Gastrocnemius medialis (tissue), 4 donors: Measurements from ENCODE around the gene TXNDC5. TPM values are rescaled to one million over a fixed set of nuclear protein-coding genes. Genes with fewer than 3 reads are reported as not detected.

ENCODE experiments used
- ATAC-seq, 2 donors: fragments of 150-250 bp; one replicate each; pipeline ENCODE4 v1.9.1; 2016
- DNase-seq, 2 donors: peaks; one replicate each; pipeline ENCODE4 v3.0.0-alpha.2; 2019
- H3K27ac ChIP-seq, 4 donors: fragments of 200-600 bp; sonication (generic); 1 replicate in 1 of 4; 2 replicates in 3 of 4; pipeline ENCODE4 v1.5.1; 2016 to 2018; ENCODE audit warnings: mild to moderate bottlenecking in 2 of 4, moderate library complexity in 1 of 4
- H3K27me3 ChIP-seq, 3 donors: fragments of 200-600 bp; sonication (generic) in 2 of 3; 1 replicate in 1 of 3; 2 replicates in 2 of 3; pipeline versions ENCODE4 v1.5.1 to v1.6.0; 2016 to 2019; ENCODE audit warnings: mild to moderate bottlenecking in 1 of 3, moderate library complexity in 1 of 3
- H3K36me3 ChIP-seq, 2 donors: fragments of 200-600 bp; sonication (generic) in 1 of 2; one replicate each; pipeline ENCODE4 v1.5.1; 2017 to 2018
- H3K4me1 ChIP-seq, 2 donors: fragments of 200-600 bp; sonication (generic) in 1 of 2; one replicate each; pipeline ENCODE4 v1.5.1; 2016 to 2017; ENCODE audit warnings: mild to moderate bottlenecking in 2 of 2
- H3K4me3 ChIP-seq, 4 donors: fragments of 200-600 bp; sonication (generic) in 3 of 4; 1 replicate in 1 of 4; 2 replicates in 3 of 4; pipeline ENCODE4 v1.5.1; 2016 to 2019; ENCODE audit warnings: mild to moderate bottlenecking in 2 of 4
- H3K9me3 ChIP-seq, 3 donors: fragments of 200-600 bp; sonication (generic) in 2 of 3; 1 replicate in 1 of 3; 2 replicates in 2 of 3; pipeline ENCODE4 v1.5.1; 2016 to 2019
- POLR2A ChIP-seq, 2 donors: fragments of 450-650 bp; IDR thresholded peaks; one replicate each; pipeline ENCODE4 v1.6.1; 2017; ENCODE audit warnings: antibody characterized with exemption in 2 of 2, mild to moderate bottlenecking in 2 of 2, moderate library complexity in 2 of 2
- in situ Hi-C, 4 donors: fragments of 200-750 bp; cut with MboI; loops; one replicate each; pipeline versions ENCODE4 v1.15.0 to v1.8.0; 2017; ENCODE audit warnings: low sequenced_read_pairs in 4 of 4
- intact Hi-C: fragments of 100-400 bp; cut with DNase I; formaldehyde crosslinking; loops from one replicate; pipeline ENCODE4 v1.15.1; 2023; ENCODE audit warnings: low total_unique reads
- total RNA-seq, 4 donors: library from RNA; depleted of rRNA; stranded (reverse); fragments of >200 nt; gene quantifications; one replicate each; pipeline versions ENCODE4 v1.1.0 to v1.2.3, GENCODE V29; 2016
- TF ChIP-seq, protein P1 (sequence below), 5 experiments: fragments of 450-650 bp in 3 of 5; fragments of 200-600 bp in 2 of 5; sonication (generic) in 2 of 5; IDR thresholded peaks in 4 of 5; conservative IDR thresholded peaks in 1 of 5; 1 replicate in 4 of 5; 2 replicates in 1 of 5; pipeline ENCODE4 v1.5.1; 2016 to 2019; ENCODE audit warnings: antibody characterized with exemption in 5 of 5, mild to moderate bottlenecking in 3 of 5, moderate library complexity in 3 of 5

TXNDC5 gene
- total RNA-seq, 4 donors from 2014 or later: 29.9 to 43.3 (median 38.8) TPM

- TF ChIP-seq, protein P1, sequence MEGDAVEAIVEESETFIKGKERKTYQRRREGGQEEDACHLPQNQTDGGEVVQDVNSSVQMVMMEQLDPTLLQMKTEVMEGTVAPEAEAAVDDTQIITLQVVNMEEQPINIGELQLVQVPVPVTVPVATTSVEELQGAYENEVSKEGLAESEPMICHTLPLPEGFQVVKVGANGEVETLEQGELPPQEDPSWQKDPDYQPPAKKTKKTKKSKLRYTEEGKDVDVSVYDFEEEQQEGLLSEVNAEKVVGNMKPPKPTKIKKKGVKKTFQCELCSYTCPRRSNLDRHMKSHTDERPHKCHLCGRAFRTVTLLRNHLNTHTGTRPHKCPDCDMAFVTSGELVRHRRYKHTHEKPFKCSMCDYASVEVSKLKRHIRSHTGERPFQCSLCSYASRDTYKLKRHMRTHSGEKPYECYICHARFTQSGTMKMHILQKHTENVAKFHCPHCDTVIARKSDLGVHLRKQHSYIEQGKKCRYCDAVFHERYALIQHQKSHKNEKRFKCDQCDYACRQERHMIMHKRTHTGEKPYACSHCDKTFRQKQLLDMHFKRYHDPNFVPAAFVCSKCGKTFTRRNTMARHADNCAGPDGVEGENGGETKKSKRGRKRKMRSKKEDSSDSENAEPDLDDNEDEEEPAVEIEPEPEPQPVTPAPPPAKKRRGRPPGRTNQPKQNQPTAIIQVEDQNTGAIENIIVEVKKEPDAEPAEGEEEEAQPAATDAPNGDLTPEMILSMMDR (IDR thresholded peaks at IDR 0.05 in 4 of 5, conservative IDR thresholded peaks at IDR 0.05 in 1 of 5): no peak
- TF ChIP-seq POLR2A (IDR thresholded peaks at IDR 0.05): no peak
- ATAC-seq (no peak), DNase-seq (no peak)
- Histone ChIP-seq H3K27ac (no peak overlapping the region), H3K9me3 (no peaks in the 10 kb centered on the region), H3K4me1 (no peaks in the 10 kb centered on the region), H3K27me3 (no peaks in the 10 kb centered on the region), H3K4me3 (no peak overlapping the region), H3K36me3 (no peaks in the 10 kb centered on the region)
- in situ Hi-C loops (no loop called here), intact Hi-C loops (no loop called here)
Observed at GRCh38 chr6:7841781-7842468, 68.7 kb downstream of the TXNDC5 start.

- Histone ChIP-seq H3K36me3 (no peaks in the 10 kb centered on the region), H3K4me1 (no peaks in the 10 kb centered on the region), H3K27me3 (no peaks in the 10 kb centered on the region), H3K4me3 (no peak overlapping the region), H3K9me3 (no peaks in the 10 kb centered on the region), H3K27ac (no peak overlapping the region)
- in situ Hi-C loops (no loop called here), intact Hi-C loops (no loop called here)
- ATAC-seq (no peak), DNase-seq (no peak)
- TF ChIP-seq, protein P1 (IDR thresholded peaks at IDR 0.05 in 4 of 5, conservative IDR thresholded peaks at IDR 0.05 in 1 of 5): no peak
- TF ChIP-seq POLR2A (IDR thresholded peaks at IDR 0.05): no peak
Observed at GRCh38 chr6:7836371-7837026, 74.1 kb downstream of the TXNDC5 start.

DNA sequence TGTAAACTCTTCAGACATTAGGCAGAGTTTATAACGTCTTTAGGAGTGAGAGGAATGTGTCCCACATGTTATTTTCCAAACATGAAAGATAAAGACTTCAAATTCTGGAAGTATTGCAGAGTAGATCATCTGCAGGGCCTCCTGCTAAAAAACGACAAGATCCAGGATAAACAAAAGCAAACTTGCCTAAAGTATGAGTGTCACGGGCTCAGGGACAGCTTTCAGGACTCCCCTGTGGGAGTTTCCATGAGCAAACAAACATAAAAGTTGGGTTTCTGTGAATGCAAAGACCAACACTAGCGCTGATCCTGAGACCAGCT lies 76.9 kb downstream of the TXNDC5 start:
- intact Hi-C loops: no loop called here
- Histone ChIP-seq H3K27me3 (no peaks in the 10 kb centered on the region), H3K9me3 (no peaks in the 10 kb centered on the region), H3K4me3 (no peak overlapping the region), H3K27ac (no peak overlapping the region), H3K36me3 (no peaks in the 10 kb centered on the region), H3K4me1 (no peaks in the 10 kb centered on the region)
- in situ Hi-C loops: no loop called here
- TF ChIP-seq, protein P1 (IDR thresholded peaks at IDR 0.05 in 4 of 5, conservative IDR thresholded peaks at IDR 0.05 in 1 of 5): no peak
- TF ChIP-seq POLR2A (IDR thresholded peaks at IDR 0.05): no peak
- DNase-seq: no peak
- ATAC-seq: no peak

- in situ Hi-C loops (no loop called here), intact Hi-C loops (no loop called here)
- TF ChIP-seq POLR2A (IDR thresholded peaks at IDR 0.05): no peak
- TF ChIP-seq, protein P1 (IDR thresholded peaks at IDR 0.05 in 4 of 5, conservative IDR thresholded peaks at IDR 0.05 in 1 of 5): no peak
- no peak for DNase-seq
- ATAC-seq: no peak
- Histone ChIP-seq H3K9me3 (no peaks in the 10 kb centered on the region), H3K36me3 (no peaks in the 10 kb centered on the region), H3K27ac (no peak overlapping the region), H3K4me1 (no peaks in the 10 kb centered on the region), H3K27me3 (no peaks in the 10 kb centered on the region), H3K4me3 (no peak overlapping the region)
Observed at GRCh38 chr6:7832904-7833750, 77.5 kb downstream of the TXNDC5 start.

Other genes with a start within 250 kb of the TXNDC5 start
- gene BMP6, start 184.7 kb downstream of the TXNDC5 start, total RNA-seq: 1 to 10 TPM; 1.7 to 8.3 (median 3.3) TPM
- 10 to 100 TPM in 1 of 4 donors, 1 to 10 TPM in 3; 5.4 to 13.6 (median 9.4) TPM for gene BLOC1S5, start 153.6 kb upstream of the TXNDC5 start, total RNA-seq
- gene EEF1E1, start 191.8 kb upstream of the TXNDC5 start, total RNA-seq: 10 to 100 TPM; 16.0 to 39.9 (median 21.2) TPM